Measurements from ENCODE around the gene RPL28.

The RPL28 gene

GRCh38 chr19:55373993-55374757 is 11.6 kb upstream of the RPL28 start:
- TF ChIP-seq GATA3 (IDR thresholded peaks at IDR 0.05; ENCODE audit: low read depth, low read length) (no peak), GATA2 (IDR thresholded peaks at IDR 0.05; ENCODE audit: low read depth, low read length) (no peak)

GRCh38 chr19:55376241-55376933 is 9.3 kb upstream of the RPL28 start, which contains the start of gene TMEM190:
Gene TMEM190, plus strand, starts transcription at chr19:55376826. Its CDS starts 28 bp downstream, at chr19:55376854.
- TF ChIP-seq GATA3 (IDR thresholded peaks at IDR 0.05; ENCODE audit: low read depth, low read length) = no peak
- TF ChIP-seq GATA2 (IDR thresholded peaks at IDR 0.05; ENCODE audit: low read depth, low read length) = no peak

GRCh38 chr19:55377356-55378131 is 8.2 kb upstream of the RPL28 start:
- TF ChIP-seq GATA2 (IDR thresholded peaks at IDR 0.05; ENCODE audit: low read depth, low read length) = no peak
- no peak for TF ChIP-seq GATA3 (IDR thresholded peaks at IDR 0.05; ENCODE audit: low read depth, low read length)

- TF ChIP-seq GATA3 (IDR thresholded peaks at IDR 0.05; ENCODE audit: low read depth, low read length) = no peak
- TF ChIP-seq GATA2 (IDR thresholded peaks at IDR 0.05; ENCODE audit: low read depth, low read length) = no peak
These were observed 6.6 kb upstream of the RPL28 start for GRCh38 chr19:55379174-55379573.

- TF ChIP-seq GATA2 (IDR thresholded peaks at IDR 0.05; ENCODE audit: low read depth, low read length) (no peak), GATA3 (IDR thresholded peaks at IDR 0.05; ENCODE audit: low read depth, low read length) (no peak)
These were observed 3.7 kb upstream of the RPL28 start for GRCh38 chr19:55382013-55382412.

- no peak for TF ChIP-seq GATA2 (IDR thresholded peaks at IDR 0.05; ENCODE audit: low read depth, low read length)
- no peak for TF ChIP-seq GATA3 (IDR thresholded peaks at IDR 0.05; ENCODE audit: low read depth, low read length)
These were observed 3.1 kb upstream of the RPL28 start for GRCh38 chr19:55382522-55383054.

- TF ChIP-seq GATA2 (IDR thresholded peaks at IDR 0.05; ENCODE audit: low read depth, low read length) (no peak), GATA3 (IDR thresholded peaks at IDR 0.05; ENCODE audit: low read depth, low read length) (no peak)
These were observed 2.2 kb upstream of the RPL28 start for GRCh38 chr19:55383279-55384130.

GRCh38 chr19:55384131-55384919 is 1.4 kb upstream of the RPL28 start, which contains the start of gene TMEM238:
Gene TMEM238, minus strand, starts transcription at chr19:55384292. Its CDS starts 33 bp downstream, at chr19:55384259.
- TF ChIP-seq GATA3 (IDR thresholded peaks at IDR 0.05; ENCODE audit: low read depth, low read length) (no peak), GATA2 (IDR thresholded peaks at IDR 0.05; ENCODE audit: low read depth, low read length) (no peak)

GRCh38 chr19:55384920-55385723 is 610 bp upstream of the RPL28 start:
- TF ChIP-seq GATA2 (IDR thresholded peaks at IDR 0.05; ENCODE audit: low read depth, low read length) (no peak), GATA3 (IDR thresholded peaks at IDR 0.05; ENCODE audit: low read depth, low read length) (no peak)

- TF ChIP-seq GATA2 (IDR thresholded peaks at IDR 0.05; ENCODE audit: low read depth, low read length) = no peak
- TF ChIP-seq GATA3 (IDR thresholded peaks at IDR 0.05; ENCODE audit: low read depth, low read length) = no peak
These were observed 800 bp downstream of the RPL28 start for GRCh38 chr19:55386493-55386971.

- TF ChIP-seq GATA2 (IDR thresholded peaks at IDR 0.05; ENCODE audit: low read depth, low read length) (no peak), GATA3 (IDR thresholded peaks at IDR 0.05; ENCODE audit: low read depth, low read length) (no peak)
These were observed 2.2 kb downstream of the RPL28 start for GRCh38 chr19:55387736-55388497.
